ENCODE results near the gene DHFR2.

- TF ChIP-seq POLR2A (IDR thresholded peaks at IDR 0.05): no peak
- TF ChIP-seq CTCF (IDR thresholded peaks at IDR 0.05): no peak
These were observed 19.7 kb upstream of the DHFR2 start for GRCh38 chr3:94082391-94082937.
